ENCODE results near the gene ATP2A2. TPM values are rescaled to one million over a fixed set of nuclear protein-coding genes. Genes with fewer than 3 reads are reported as not detected.
"Not testable (repeated sequence)": the region's sequence is repeated elsewhere in the genome, so short reads cannot be mapped to it uniquely, and the experiment has no call there.

The ATP2A2 gene
- total RNA-seq, 1 experiment from 2014 or later = 97.9 TPM

GRCh38 chr12:110365489-110366320 is 84.7 kb downstream of the ATP2A2 start:
- Histone ChIP-seq H3K27ac (no peak overlapping the region), H3K27me3 (replicated peaks) (no peaks in the 10 kb centered on the region), H3K4me1 (replicated peaks) (peaks cover 26% of the 10 kb centered on the region), H3K4me3 (no peak overlapping the region), H3K9me3 (replicated peaks) (no peaks in the 10 kb centered on the region), H3K36me3 (peaks cover 9% of the 10 kb centered on the region; the same call in 1 of the 2 replicates)
- no peak for DNase-seq (ENCODE audit: low read depth in 1 of 2, low spot score in 2 of 2)

GRCh38 chr12:110366321-110367142 is 85.5 kb downstream of the ATP2A2 start:
- no peaks in the 10 kb centered on the region for H3K9me3 ChIP-seq (replicated peaks)
- peaks cover 18% of the 10 kb centered on the region for H3K36me3 ChIP-seq
- DNase-seq (ENCODE audit: low read depth in 1 of 2, low spot score in 2 of 2) = no peak
- no peaks in the 10 kb centered on the region for H3K27me3 ChIP-seq (replicated peaks)
- no peak overlapping the region for H3K4me3 ChIP-seq
- H3K4me1 ChIP-seq (replicated peaks) = peaks cover 26% of the 10 kb centered on the region
- peak overlapping the region; percentile 27; the same call in 1 of the 2 replicates for H3K27ac ChIP-seq

- peaks cover 26% of the 10 kb centered on the region for H3K4me1 ChIP-seq (replicated peaks)
- peak in 1 of 2 experiments; percentile 49 for DNase-seq (ENCODE audit: low read depth in 1 of 2, low spot score in 2 of 2)
Observed at GRCh38 chr12:110367181-110367864, 86.3 kb downstream of the ATP2A2 start.

GRCh38 chr12:110369992-110370391 is 88.9 kb downstream of the ATP2A2 start:
- Histone ChIP-seq H3K27ac (no peak overlapping the region), H3K27me3 (replicated peaks) (no peaks in the 10 kb centered on the region), H3K36me3 (peaks cover 52% of the 10 kb centered on the region), H3K9me3 (replicated peaks) (no peaks in the 10 kb centered on the region), H3K4me1 (replicated peaks) (peaks cover 26% of the 10 kb centered on the region), H3K4me3 (no peak overlapping the region)
- DNase-seq (ENCODE audit: low read depth in 1 of 2, low spot score in 2 of 2) = no peak

More at GRCh38 chr12:110367181-110367864, 86.3 kb downstream of the ATP2A2 start:
- no peaks in the 10 kb centered on the region for H3K9me3 ChIP-seq (replicated peaks)
- peak overlapping the region; percentile 27; the same call in 1 of the 2 replicates for H3K27ac ChIP-seq
- no peaks in the 10 kb centered on the region for H3K27me3 ChIP-seq (replicated peaks)
- no peak overlapping the region for H3K4me3 ChIP-seq
- peaks cover 26% of the 10 kb centered on the region for H3K36me3 ChIP-seq

- Histone ChIP-seq H3K4me3 (no peak overlapping the region), H3K9me3 (replicated peaks) (no peaks in the 10 kb centered on the region), H3K27ac (no peak overlapping the region), H3K27me3 (replicated peaks) (no peaks in the 10 kb centered on the region), H3K36me3 (peaks cover 60% of the 10 kb centered on the region), H3K4me1 (replicated peaks) (peaks cover 20% of the 10 kb centered on the region)
- DNase-seq (ENCODE audit: low read depth in 1 of 2, low spot score in 2 of 2) = no peak
Observed at GRCh38 chr12:110370732-110371231, 89.7 kb downstream of the ATP2A2 start.

- Histone ChIP-seq H3K9me3 (replicated peaks) (no peaks in the 10 kb centered on the region), H3K27ac (no peak overlapping the region), H3K27me3 (replicated peaks) (no peaks in the 10 kb centered on the region), H3K4me1 (replicated peaks) (peaks cover 12% of the 10 kb centered on the region), H3K4me3 (no peak overlapping the region), H3K36me3 (peaks cover 65% of the 10 kb centered on the region)
- DNase-seq (ENCODE audit: low read depth in 1 of 2, low spot score in 2 of 2) = no peak
Observed at GRCh38 chr12:110371408-110372055, 90.5 kb downstream of the ATP2A2 start.

- no peak overlapping the region for H3K27ac ChIP-seq
- peaks cover 7% of the 10 kb centered on the region for H3K4me1 ChIP-seq (replicated peaks)
- no peaks in the 10 kb centered on the region for H3K9me3 ChIP-seq (replicated peaks)
- no peak overlapping the region for H3K4me3 ChIP-seq
- H3K27me3 ChIP-seq (replicated peaks) = no peaks in the 10 kb centered on the region
- H3K36me3 ChIP-seq = peaks cover 66% of the 10 kb centered on the region
- no peak for DNase-seq (ENCODE audit: low read depth in 1 of 2, low spot score in 2 of 2)
Observed at GRCh38 chr12:110372056-110372425, 91.0 kb downstream of the ATP2A2 start.

- H3K27me3 ChIP-seq (replicated peaks) = no peaks in the 10 kb centered on the region
- no peak overlapping the region for H3K27ac ChIP-seq
- DNase-seq (ENCODE audit: low read depth in 1 of 2, low spot score in 2 of 2) = no peak
- H3K9me3 ChIP-seq (replicated peaks) = no peaks in the 10 kb centered on the region
- peaks cover 76% of the 10 kb centered on the region for H3K36me3 ChIP-seq
- no peaks in the 10 kb centered on the region for H3K4me1 ChIP-seq (replicated peaks)
- H3K4me3 ChIP-seq = no peak overlapping the region
Observed at GRCh38 chr12:110373025-110373424, 92.0 kb downstream of the ATP2A2 start.

- Histone ChIP-seq H3K4me1 (replicated peaks) (no peaks in the 10 kb centered on the region), H3K27me3 (replicated peaks) (no peaks in the 10 kb centered on the region), H3K4me3 (no peak overlapping the region), H3K9me3 (replicated peaks) (no peaks in the 10 kb centered on the region), H3K27ac (no peak overlapping the region), H3K36me3 (peaks cover 80% of the 10 kb centered on the region)
- no peak for DNase-seq (ENCODE audit: low read depth in 1 of 2, low spot score in 2 of 2)
Observed at GRCh38 chr12:110373425-110373824, 92.4 kb downstream of the ATP2A2 start.

- Histone ChIP-seq H3K9me3 (replicated peaks) (no peaks in the 10 kb centered on the region), H3K4me3 (no peak overlapping the region), H3K27me3 (replicated peaks) (no peaks in the 10 kb centered on the region), H3K27ac (no peak overlapping the region), H3K4me1 (replicated peaks) (no peaks in the 10 kb centered on the region), H3K36me3 (peaks cover 87% of the 10 kb centered on the region)
- no peak for DNase-seq (ENCODE audit: low read depth in 1 of 2, low spot score in 2 of 2)
Observed at GRCh38 chr12:110373962-110374611, 93.0 kb downstream of the ATP2A2 start.

GRCh38 chr12:110378131-110378790 is 97.2 kb downstream of the ATP2A2 start:
- not testable (repeated sequence) for DNase-seq (ENCODE audit: low read depth in 1 of 2, low spot score in 2 of 2); H3K4me3 ChIP-seq; H3K4me1 ChIP-seq (replicated peaks); H3K9me3 ChIP-seq (replicated peaks); H3K27me3 ChIP-seq (replicated peaks); H3K27ac ChIP-seq
- peaks cover 91% of the 10 kb centered on the region for H3K36me3 ChIP-seq

- DNase-seq (ENCODE audit: low read depth in 1 of 2, low spot score in 2 of 2) = no peak
- Histone ChIP-seq H3K36me3 (peaks cover 89% of the 10 kb centered on the region), H3K4me3 (no peak overlapping the region), H3K27ac (no peak overlapping the region), H3K27me3 (replicated peaks) (no peaks in the 10 kb centered on the region), H3K9me3 (replicated peaks) (no peaks in the 10 kb centered on the region), H3K4me1 (replicated peaks) (peaks cover 3% of the 10 kb centered on the region)
Observed at GRCh38 chr12:110379197-110379596, 98.2 kb downstream of the ATP2A2 start.

Measured in SJSA1 (cell line).